Stimulated activated CD4-positive, alpha-beta T cell treated with anti-CD3 and anti-CD28 coated beads, Interleukin-2, amount 100 ng/mL, for 48 hours (primary cell): Measurements from ENCODE around the gene PDGFA.

Experiments used
- DNase-seq, 2 donors: peaks; one replicate each; pipeline ENCODE4 v3.0.0-alpha.2; 2020

The PDGFA gene

GRCh38 chr7:457814-458510 lies 61.7 kb downstream of the PDGFA start:
- DNase-seq = no peak

GRCh38 chr7:455110-455928 lies 64.3 kb downstream of the PDGFA start:
- no peak for DNase-seq

- DNase-seq = no peak
Observed at GRCh38 chr7:454356-455109, 65.1 kb downstream of the PDGFA start.

GRCh38 chr7:453597-454306 lies 65.9 kb downstream of the PDGFA start:
- DNase-seq = no peak

DNA sequence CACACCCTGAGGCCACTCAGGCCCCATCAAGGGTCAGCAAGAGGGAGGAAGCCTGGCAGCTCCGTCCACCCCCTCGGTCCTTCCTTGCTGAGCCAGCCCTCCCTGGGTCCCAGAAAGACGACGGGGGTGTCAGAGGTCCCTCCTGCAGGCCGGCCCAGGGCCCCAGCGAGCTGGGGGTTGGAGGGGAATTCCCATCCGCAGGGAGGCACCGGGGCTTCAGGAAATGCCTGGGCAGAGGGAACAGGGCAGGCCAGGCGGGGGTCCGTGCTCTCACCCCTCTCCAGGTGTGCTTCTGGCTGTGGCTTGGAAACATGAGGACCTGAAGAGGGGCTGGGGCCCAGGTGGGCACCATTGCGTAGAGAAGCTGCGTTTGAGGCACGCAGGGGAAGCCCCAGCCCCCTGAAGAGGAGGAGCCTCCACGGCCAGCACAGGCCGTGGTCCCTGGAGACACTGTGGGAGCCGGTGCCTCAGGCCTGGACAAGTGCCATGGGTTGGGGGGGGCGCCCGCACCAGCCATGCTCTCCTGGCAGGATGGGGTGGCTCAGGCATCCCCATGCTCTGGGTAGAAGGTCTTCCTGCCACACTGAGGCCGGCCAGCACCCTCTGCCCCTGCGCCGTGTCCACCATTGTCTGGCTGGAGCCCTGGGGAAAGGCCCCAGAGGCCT lies 66.7 kb downstream of the PDGFA start:
- DNase-seq = no peak

DNA sequence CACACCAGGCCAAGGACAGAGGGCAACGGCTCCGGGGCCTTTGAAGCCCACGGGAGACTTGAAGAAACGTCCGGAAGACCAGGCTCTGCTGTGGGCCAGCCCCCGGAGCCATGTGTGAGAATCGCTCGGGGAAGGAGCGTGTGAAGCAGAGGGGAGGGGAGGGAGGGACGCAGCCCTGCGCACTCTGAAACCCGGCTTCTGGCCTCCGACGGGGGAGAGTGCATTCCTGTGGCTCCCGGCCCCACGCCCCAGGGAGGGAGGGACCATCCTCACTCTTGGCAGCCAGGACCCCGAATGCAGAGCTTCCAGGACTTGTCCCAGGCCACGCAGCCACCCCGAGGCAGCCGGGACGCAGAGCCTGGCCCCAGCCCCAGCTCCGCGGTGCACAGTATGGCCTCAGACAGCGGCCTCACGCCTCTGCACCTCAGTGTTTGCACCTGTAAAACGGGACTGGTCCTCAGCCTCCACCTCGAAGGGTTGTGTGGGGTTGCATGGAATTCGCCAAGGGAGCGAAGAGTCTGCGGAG lies 67.4 kb downstream of the PDGFA start:
- no peak for DNase-seq

DNA sequence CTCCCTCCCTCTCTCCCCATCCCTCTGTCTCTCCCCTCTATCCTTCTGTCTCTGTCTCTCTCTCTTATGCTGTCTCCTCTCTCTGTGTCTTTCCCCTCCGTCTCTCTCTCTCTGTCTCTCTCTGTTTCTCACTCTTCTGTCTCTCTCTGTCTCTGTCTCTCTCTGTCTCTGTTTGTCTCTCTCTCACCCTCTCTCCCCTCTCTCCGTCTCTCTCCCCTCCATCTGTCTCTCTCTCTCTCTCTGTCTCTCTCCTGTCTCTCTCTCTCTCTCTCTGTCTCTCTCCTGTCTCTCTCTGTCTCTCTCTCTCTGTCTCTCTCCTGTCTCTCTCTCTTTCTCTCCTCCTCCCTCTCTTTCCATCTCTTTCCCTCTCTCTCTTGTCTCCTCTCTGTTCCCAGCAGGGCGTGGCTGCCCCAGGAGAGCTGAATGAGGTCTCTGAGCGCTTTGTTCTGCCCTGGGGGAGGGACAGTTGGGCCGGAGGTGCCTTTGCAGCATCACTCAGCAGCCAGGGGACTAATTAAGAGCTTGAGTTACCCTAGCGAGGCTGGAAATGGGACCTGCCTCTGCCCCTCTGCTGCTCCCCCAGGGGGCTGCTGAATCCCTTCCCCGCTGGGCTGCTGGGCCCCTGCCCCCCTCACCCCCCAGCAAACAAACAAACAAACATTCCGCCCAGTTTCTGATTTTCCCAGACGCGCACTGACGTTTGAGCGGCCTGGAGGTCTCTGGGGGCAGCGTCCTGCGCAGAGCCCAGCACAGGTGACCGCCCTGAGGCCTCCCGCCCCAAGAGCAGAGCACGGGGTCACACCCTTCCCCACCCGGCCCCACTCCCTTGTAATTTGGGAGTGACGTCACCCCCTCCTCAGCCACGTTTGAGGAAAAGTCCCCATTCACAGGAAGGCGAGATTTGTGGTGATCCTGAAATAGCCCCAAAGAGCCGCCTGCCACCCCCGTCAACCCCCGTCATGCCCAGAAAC lies 68.1 kb downstream of the PDGFA start:
- no peak for DNase-seq

GRCh38 chr7:450741-451140 lies 68.9 kb downstream of the PDGFA start:
- no peak for DNase-seq

GRCh38 chr7:450036-450435 lies 69.6 kb downstream of the PDGFA start:
- DNase-seq = no peak

DNA sequence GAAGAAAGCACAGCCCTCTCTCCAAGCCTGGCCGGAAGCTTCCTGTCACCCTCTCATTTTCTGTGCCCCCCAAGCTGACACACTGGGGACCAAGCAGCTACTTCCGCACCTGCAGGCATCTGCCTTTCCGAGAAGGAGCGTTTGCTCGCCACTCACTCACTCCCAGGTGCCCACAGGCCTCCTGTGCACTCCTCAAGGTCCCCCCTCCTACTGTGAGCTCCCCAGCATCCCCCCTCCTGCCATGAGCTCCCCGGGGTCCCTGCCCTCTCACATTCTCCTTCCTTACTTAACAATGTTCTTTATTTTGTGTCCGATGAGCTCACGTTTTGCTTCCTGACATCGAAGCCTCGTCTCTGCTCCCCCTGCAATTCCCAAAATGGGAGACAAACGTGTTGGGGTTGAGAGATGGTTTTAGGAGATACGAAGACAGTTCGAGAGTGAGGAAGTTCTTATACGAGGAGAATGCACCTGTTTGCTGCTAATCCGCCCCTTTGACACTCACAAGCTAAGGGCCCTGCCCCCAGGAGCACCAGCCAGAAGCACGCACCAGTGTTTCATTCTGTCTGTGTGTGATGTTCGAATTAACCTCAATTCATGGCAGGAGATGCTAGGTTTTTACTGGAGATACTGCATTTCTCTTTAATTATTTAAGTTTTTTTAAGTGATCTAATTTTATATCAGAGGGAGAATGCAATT lies 70.2 kb downstream of the PDGFA start:
- DNase-seq = no peak

GRCh38 chr7:447523-447922 lies 72.1 kb downstream of the PDGFA start:
- DNase-seq = no peak
